ENCODE data around the gene ARID5B. TPM values are rescaled to one million over a fixed set of nuclear protein-coding genes. Genes with fewer than 3 reads are reported as not detected.

The ARID5B gene
- total and polyA plus RNA-seq, 2 experiments from 2014 or later = 53.2 to 55.0 TPM

DNA sequence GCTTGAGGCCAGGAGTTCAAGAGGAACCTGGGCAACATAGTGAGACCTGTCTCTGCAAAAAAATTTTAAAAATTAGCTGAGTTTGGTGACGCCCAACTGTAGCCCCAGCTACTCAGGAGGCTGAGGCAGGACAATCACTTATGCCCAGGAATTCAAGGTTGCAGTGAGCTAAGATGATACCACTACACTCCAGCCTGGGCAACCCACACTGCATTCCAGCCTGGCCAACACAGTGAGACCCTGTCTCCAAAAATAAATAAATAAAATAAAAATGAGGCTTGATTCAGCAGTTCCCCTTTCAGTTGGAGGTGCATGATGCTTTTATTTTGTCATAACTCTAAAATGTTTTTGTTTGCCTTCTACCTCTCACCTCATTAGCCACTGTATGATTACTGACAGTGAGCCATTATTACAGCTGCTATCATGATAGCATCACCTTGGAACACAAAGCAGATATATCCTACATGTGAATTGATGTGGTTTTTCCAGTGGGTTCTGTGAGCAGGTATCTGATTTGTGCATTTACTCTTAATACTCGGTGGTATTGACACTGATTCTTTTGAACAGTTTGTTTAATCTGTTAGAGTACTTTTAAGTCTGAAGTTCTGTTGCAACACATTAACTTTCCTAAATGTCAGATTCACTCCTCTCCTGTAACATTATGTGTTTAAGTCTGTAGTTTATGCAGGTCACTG lies 49.1 kb downstream of the ARID5B start:
- H3K4me3 ChIP-seq = no peak overlapping the region
- no peaks in the 10 kb centered on the region for H4K20me1 ChIP-seq (ENCODE audit: insufficient read depth, poor library complexity, severe bottlenecking)
- H3K36me3 ChIP-seq (replicated peaks; ENCODE audit: insufficient read depth, low read depth) = no peaks in the 10 kb centered on the region
- H3K79me2 ChIP-seq = peaks cover 52% of the 10 kb centered on the region
- H3K9me3 ChIP-seq (ENCODE audit: low read depth) = no peaks in the 10 kb centered on the region
- H3K4me2 ChIP-seq = no peak overlapping the region
- H3K27me3 ChIP-seq = no peaks in the 10 kb centered on the region
- no peak for DNase-seq (ENCODE audit: low spot score)
- 67% methylated on average over 2 of the region's 2 CpGs for WGBS (ENCODE audit: low lambda C conversion rate, missing lambda C conversion rate)
- no peak overlapping the region for H3K27ac ChIP-seq
- TF ChIP-seq, protein P1, sequence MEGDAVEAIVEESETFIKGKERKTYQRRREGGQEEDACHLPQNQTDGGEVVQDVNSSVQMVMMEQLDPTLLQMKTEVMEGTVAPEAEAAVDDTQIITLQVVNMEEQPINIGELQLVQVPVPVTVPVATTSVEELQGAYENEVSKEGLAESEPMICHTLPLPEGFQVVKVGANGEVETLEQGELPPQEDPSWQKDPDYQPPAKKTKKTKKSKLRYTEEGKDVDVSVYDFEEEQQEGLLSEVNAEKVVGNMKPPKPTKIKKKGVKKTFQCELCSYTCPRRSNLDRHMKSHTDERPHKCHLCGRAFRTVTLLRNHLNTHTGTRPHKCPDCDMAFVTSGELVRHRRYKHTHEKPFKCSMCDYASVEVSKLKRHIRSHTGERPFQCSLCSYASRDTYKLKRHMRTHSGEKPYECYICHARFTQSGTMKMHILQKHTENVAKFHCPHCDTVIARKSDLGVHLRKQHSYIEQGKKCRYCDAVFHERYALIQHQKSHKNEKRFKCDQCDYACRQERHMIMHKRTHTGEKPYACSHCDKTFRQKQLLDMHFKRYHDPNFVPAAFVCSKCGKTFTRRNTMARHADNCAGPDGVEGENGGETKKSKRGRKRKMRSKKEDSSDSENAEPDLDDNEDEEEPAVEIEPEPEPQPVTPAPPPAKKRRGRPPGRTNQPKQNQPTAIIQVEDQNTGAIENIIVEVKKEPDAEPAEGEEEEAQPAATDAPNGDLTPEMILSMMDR (IDR thresholded peaks at IDR 0.05; ENCODE audit: poor library complexity) = no peak
- no peak for TF ChIP-seq EZH2 (IDR thresholded peaks at IDR 0.05; ENCODE audit: borderline replicate concordance)
- TF ChIP-seq EZH2phosphoT487 (IDR thresholded peaks at IDR 0.05; ENCODE audit: low read depth, severe bottlenecking, unreplicated experiment) = no peak
- H3K9me2 ChIP-seq (replicated peaks; ENCODE audit: insufficient read depth) = no peaks in the 10 kb centered on the region
- H2AFZ ChIP-seq = no peak overlapping the region
- H3K4me1 ChIP-seq (ENCODE audit: insufficient read depth) = peaks cover 12% of the 10 kb centered on the region

DNA sequence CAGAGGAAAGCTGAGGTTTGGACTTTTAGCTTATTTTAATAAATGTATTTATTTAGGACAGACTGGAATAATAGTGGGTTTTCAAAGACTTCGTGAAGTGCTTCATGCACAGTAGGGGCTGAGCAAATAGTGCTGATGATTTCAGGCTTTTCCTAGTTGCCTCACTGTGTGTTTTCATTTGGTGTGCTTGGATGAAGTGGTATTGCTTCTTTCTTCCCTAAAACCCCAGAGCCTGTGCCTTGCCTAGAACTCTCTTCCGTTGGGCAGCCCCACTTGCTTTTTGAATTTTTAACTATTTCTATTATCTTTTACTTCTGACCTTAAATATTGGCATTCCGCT lies 49.6 kb downstream of the ARID5B start:
- Histone ChIP-seq H3K4me1 (ENCODE audit: insufficient read depth) (peaks cover 12% of the 10 kb centered on the region), H3K4me2 (no peak overlapping the region), H3K4me3 (no peak overlapping the region), H2AFZ (no peak overlapping the region), H3K79me2 (peaks cover 57% of the 10 kb centered on the region), H3K9me2 (replicated peaks; ENCODE audit: insufficient read depth) (no peaks in the 10 kb centered on the region), H4K20me1 (ENCODE audit: insufficient read depth, poor library complexity, severe bottlenecking) (no peaks in the 10 kb centered on the region), H3K27ac (no peak overlapping the region), H3K9me3 (ENCODE audit: low read depth) (no peaks in the 10 kb centered on the region), H3K27me3 (no peaks in the 10 kb centered on the region), H3K36me3 (replicated peaks; ENCODE audit: insufficient read depth, low read depth) (no peaks in the 10 kb centered on the region)
- TF ChIP-seq EZH2phosphoT487 (IDR thresholded peaks at IDR 0.05; ENCODE audit: low read depth, severe bottlenecking, unreplicated experiment) = no peak
- DNase-seq (ENCODE audit: low spot score) = no peak
- WGBS (ENCODE audit: low lambda C conversion rate, missing lambda C conversion rate) = 61% methylated on average over 3 of the region's 3 CpGs

- H3K79me2 ChIP-seq = peaks cover 59% of the 10 kb centered on the region
- no peaks in the 10 kb centered on the region for H3K27me3 ChIP-seq
- DNase-seq (ENCODE audit: low spot score) = peak; percentile 33
- no peaks in the 10 kb centered on the region for H4K20me1 ChIP-seq (ENCODE audit: insufficient read depth, poor library complexity, severe bottlenecking)
- H2AFZ ChIP-seq = no peak overlapping the region
- no peak overlapping the region for H3K4me3 ChIP-seq
- H3K36me3 ChIP-seq (replicated peaks; ENCODE audit: insufficient read depth, low read depth) = no peaks in the 10 kb centered on the region
- WGBS (ENCODE audit: low lambda C conversion rate, missing lambda C conversion rate) = 36% methylated on average over 5 of the region's 5 CpGs
- no peaks in the 10 kb centered on the region for H3K9me2 ChIP-seq (replicated peaks; ENCODE audit: insufficient read depth)
- H3K9me3 ChIP-seq (ENCODE audit: low read depth) = no peaks in the 10 kb centered on the region
- H3K4me2 ChIP-seq = peak overlapping the region; percentile 28
- TF ChIP-seq, protein P1 (IDR thresholded peaks at IDR 0.05; ENCODE audit: poor library complexity) = no peak
- TF ChIP-seq EZH2 (IDR thresholded peaks at IDR 0.05; ENCODE audit: borderline replicate concordance) = no peak
- no peak for TF ChIP-seq EZH2phosphoT487 (IDR thresholded peaks at IDR 0.05; ENCODE audit: low read depth, severe bottlenecking, unreplicated experiment)
- peaks cover 12% of the 10 kb centered on the region for H3K4me1 ChIP-seq (ENCODE audit: insufficient read depth)
- peak overlapping the region; percentile 48 for H3K27ac ChIP-seq
Observed at GRCh38 chr10:61952028-61952674, 50.7 kb downstream of the ARID5B start.

GRCh38 chr10:61953183-61953582 lies 51.7 kb downstream of the ARID5B start:
- Histone ChIP-seq H3K4me2 (no peak overlapping the region), H3K27ac (peak overlapping the region; percentile 48), H3K9me2 (replicated peaks; ENCODE audit: insufficient read depth) (no peaks in the 10 kb centered on the region), H2AFZ (no peak overlapping the region), H3K4me1 (ENCODE audit: insufficient read depth) (peaks cover 12% of the 10 kb centered on the region), H3K27me3 (no peaks in the 10 kb centered on the region), H3K79me2 (peaks cover 64% of the 10 kb centered on the region), H3K4me3 (no peak overlapping the region), H3K9me3 (ENCODE audit: low read depth) (no peaks in the 10 kb centered on the region), H3K36me3 (replicated peaks; ENCODE audit: insufficient read depth, low read depth) (no peaks in the 10 kb centered on the region), H4K20me1 (ENCODE audit: insufficient read depth, poor library complexity, severe bottlenecking) (no peaks in the 10 kb centered on the region)
- 85% methylated on average over 2 of the region's 2 CpGs for WGBS (ENCODE audit: low lambda C conversion rate, missing lambda C conversion rate)
- no peak for DNase-seq (ENCODE audit: low spot score)
- TF ChIP-seq EZH2phosphoT487 (IDR thresholded peaks at IDR 0.05; ENCODE audit: low read depth, severe bottlenecking, unreplicated experiment) (no peak), EZH2 (IDR thresholded peaks at IDR 0.05; ENCODE audit: borderline replicate concordance) (no peak)
- TF ChIP-seq, protein P1 (IDR thresholded peaks at IDR 0.05; ENCODE audit: poor library complexity) = no peak
